CD4-positive, alpha-beta T cell treated with Interleukin-10 for 1 hour (primary cell): ENCODE data around the gene ZDHHC14.
"Not testable (repeated sequence)": the region's sequence is repeated elsewhere in the genome, so short reads cannot be mapped to it uniquely, and the experiment has no call there.

Experiments
- DNase-seq: peaks from one replicate; pipeline ENCODE4 v3.0.0-alpha.2; 2020

The ZDHHC14 gene

GRCh38 chr6:157557559-157557958 is 176.6 kb downstream of the ZDHHC14 start:
- no peak for DNase-seq

DNA sequence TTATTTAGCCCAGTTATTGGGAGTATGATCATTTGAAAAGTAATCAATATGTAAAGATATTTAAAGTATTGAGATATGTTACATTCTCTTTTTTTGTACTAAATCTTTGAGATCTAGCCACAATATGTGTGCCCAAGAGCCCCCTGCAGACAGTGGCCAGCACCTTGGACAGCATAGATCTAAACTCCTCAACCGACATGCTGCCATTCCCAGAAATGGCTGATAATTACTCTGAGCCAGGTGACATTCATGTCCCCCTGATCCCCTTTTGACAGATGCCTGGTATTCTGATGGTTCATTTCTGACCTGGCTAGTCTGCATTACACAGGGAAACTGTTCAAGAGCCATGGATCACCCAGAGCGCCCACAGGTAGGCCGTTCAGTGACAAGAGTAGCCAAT is 177.1 kb downstream of the ZDHHC14 start:
- no peak for DNase-seq

DNA sequence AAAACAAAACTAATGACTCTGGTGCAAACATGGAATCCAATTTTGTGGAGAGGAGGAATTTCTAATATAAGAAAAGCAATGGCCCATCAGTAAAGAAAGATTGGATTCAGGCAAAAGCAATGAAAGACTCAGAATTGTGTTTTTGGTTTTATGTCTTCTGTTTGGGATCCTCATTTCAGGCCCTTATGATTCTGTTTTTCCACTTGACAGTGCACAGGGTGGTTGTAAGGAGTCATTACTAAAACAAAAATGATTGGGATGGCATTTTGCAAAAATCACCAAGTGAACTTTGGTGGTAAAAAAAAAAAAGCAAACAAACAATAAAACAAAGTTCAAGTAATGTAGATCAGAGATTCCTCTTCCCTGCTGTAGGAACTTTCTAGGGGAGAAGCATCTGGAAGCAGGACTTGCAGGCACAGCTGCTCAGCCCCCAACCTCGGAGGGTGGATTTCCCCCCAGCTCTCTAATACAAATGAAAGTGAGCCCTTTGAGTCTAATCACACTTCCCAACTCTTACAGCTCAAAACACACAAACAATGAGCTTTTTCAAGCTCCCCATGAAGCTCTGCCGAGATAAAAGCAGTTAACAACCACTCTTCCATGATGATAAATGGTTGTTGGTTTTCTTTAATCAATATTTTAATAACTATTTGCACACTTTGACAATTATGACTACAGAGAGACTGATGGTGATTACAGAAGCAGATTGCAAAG is 177.7 kb downstream of the ZDHHC14 start:
- no peak for DNase-seq

DNA sequence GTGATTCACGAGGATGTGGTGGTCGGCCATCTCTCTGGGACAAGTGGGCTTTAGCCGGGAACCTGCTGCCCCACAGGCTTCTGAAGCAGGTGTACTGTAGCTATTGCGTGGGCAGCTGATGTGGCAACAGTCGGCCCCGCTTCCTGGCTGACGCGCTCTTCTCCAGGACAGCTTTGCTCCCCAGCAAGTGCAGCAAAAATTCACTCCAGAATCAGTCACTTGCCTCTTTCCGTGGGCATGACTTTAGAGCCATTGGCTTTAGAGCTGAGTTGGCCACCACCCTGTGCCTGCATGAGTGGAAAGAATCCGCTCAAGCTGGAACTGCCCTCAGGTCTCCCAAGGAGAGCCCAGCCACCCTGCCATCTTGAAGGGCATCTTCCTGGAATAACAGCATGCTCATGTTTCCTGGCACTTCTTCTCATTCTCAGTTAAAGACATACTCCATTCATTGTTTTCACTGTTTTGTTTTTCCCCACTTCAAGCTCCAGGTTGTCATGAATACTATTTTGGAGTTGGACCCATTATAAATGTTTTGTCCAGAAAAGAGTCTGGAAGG is 178.3 kb downstream of the ZDHHC14 start:
- DNase-seq = no peak

- DNase-seq = not testable (repeated sequence)
These were observed 179.1 kb downstream of the ZDHHC14 start for GRCh38 chr6:157560063-157560462.

DNA sequence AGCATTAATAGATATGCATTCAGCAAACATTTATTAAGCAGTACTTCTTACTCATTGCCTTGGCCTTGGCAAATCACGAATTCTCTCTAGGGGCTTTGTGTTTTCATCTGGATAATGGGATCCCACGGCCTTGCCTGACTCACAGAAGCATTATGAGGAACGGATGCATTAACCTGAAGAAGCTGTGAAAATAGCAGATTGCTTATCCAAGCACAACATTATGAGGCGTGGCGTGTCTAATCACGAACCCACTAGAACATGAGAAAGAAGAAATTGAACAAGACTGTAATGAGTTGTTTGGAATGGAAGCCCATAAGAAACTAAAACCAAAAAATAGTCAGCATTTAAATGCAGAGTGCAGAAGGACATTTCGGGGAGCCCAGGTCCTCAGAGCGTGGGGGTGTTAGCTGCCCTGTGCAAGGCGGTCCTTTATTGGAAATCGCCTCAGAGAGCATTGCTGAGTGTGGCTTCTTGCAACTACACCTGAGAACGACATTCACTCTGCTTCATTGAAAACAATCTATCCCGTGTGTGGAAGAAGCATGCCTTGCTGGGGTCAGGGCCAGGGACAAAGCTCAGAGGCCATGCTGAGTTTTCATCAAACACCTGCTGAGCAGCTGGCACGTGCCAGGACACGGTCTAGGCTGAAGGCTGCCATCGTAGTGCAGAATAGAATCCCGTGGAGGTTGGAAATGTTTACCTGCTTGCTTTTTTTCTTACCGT is 179.9 kb downstream of the ZDHHC14 start:
- no peak for DNase-seq

DNA sequence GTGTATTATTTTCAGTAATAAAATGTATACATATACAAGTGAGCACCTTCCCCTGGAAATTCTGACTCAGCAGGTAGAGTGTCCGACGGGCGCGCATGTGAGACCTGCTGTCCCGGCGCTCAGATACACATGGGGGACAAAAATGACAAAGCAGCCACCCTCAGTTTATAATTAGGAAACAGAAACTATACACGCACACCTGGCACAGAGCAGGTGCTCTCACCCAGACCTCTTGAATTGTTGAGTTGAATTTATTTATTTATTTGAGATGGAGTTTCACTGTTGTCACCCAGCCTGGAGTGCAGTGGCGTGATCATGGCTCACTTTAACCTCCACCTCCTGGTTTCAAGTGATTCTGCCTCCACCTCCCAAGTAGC is 180.4 kb downstream of the ZDHHC14 start:
- DNase-seq = no peak

DNA sequence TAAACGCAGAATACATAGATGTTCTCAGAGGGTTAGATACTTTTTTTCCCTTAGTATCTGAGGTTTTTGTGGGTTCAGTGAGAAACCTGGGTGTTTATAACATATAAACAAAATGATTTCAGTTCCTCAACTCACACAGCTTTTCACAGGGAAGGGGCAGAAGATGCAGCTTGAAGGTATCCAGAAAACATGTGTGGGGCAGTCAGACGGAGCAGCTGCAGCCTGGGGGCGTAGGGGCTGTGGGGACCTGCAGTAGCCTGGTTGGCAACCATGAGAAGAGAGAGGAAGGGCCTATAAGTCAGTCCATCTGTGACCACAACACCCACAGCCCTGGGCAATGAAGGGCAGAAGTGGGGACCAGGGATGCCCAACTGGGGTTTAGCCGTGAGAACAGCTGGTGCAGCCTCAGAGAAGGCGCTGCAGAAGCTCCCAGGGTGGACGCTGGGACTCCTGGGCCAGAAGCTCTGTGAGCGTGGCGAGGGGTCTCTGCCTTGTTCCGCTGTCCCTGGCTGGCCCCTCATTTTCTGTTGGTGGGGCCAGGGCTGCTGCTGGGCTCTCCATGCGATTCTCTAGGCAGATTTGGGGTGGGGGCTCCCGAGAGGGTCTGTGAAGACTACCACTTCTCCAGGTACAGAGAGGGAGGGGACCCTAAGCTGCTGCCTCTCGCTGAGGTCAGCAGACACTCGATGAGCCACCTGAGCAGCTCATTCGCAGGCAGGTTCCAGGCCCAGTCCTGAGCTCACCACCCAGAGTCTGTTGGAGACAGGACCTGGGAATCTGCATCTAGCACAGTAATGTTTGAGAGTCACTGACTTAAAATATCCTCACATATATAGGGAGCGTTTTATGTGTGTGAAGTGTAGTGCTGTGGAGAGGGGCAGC is 181.2 kb downstream of the ZDHHC14 start:
- no peak for DNase-seq

GRCh38 chr6:157562997-157563396 is 182.0 kb downstream of the ZDHHC14 start:
- DNase-seq = no peak

GRCh38 chr6:157563611-157564284 is 182.8 kb downstream of the ZDHHC14 start:
- no peak for DNase-seq

GRCh38 chr6:157568702-157569101 is 187.7 kb downstream of the ZDHHC14 start:
- DNase-seq = no peak

- no peak for DNase-seq
These were observed 188.6 kb downstream of the ZDHHC14 start for GRCh38 chr6:157569543-157569942.

DNA sequence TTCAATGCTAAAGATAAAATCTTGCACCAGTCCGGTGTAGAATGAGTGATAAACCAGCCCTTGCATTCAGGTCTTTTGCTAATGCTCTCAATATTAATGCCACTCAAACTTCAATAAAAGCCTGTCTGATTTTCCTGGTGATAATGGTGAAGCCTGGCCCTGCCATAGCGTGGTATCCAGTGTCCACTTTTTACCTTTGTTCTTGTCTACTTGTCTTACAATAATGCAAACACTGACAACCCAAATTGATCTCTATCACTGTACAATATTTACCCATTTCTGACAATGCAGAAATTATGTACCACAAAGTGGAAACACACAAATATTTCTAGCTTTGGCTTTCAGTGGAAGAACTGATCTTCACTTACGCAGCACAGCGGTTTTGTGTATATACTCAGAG is 189.1 kb downstream of the ZDHHC14 start:
- no peak for DNase-seq

DNA sequence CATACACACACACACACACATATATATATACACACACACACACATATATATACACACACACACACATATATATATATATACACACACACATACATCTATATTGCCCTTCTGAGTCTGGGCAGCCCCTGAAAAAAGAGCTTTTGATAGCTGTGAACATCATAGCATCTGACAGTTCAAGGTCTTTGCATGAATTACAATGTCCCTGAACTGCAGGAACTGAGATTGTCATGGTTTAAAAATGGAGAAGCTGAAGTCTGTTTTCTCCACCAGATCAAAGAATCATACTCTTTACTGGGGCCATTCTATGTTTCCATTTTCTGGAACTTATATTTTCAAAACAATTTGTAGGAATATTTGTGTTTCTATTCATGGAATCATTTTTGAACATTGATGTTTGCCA is 189.8 kb downstream of the ZDHHC14 start:
- DNase-seq = no peak

DNA sequence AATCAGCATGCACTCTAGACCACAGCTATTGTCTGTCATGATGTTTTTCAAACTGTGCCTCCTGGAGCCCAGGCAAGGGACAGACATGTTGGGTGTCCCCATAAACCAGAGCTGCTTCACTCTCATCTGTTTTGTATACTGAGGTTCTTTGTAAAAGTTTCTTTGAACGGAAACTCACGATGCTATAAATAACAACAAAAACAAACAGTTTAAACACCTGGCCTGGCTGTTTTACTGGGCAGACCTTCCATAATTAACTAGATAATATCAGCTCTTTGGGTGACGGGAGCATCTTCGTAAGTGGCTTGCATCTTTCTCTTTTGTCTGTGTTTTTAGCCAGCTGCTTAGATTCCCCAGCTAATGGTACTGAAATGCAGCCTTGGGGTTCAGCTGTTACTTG is 190.3 kb downstream of the ZDHHC14 start:
- no peak for DNase-seq

GRCh38 chr6:157571950-157572349 is 191.0 kb downstream of the ZDHHC14 start:
- DNase-seq = no peak

DNA sequence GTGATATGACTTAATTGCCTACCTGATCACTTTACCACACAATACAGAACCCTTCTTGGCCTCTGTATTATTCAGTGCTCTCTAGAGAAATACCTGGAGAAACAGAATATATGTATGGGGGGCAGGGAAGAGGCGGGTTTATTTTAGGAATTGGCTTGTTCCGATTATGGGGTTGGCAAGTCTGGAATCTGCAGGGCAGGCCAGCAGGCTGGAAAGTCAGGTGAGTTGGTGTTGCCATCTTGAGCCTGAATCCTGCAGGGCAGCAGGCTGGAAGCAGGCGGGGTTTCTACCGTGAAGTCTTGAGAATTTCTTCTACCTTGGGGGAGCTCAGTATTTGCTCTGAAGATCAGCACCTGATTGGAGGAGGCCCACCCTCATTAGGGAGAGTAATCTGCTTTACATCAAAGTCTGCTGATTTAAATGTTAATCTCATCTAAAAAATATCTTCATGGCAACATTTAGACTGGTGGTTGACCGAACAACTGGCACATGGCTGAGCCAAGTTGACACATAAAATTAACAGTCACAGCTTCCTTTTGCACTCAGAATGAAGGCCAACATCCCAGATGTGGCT is 193.9 kb downstream of the ZDHHC14 start:
- no peak for DNase-seq

- no peak for DNase-seq
These were observed 194.6 kb downstream of the ZDHHC14 start for GRCh38 chr6:157575436-157576145.

- DNase-seq = not testable (repeated sequence)
These were observed 196.0 kb downstream of the ZDHHC14 start for GRCh38 chr6:157576991-157577390.

DNA sequence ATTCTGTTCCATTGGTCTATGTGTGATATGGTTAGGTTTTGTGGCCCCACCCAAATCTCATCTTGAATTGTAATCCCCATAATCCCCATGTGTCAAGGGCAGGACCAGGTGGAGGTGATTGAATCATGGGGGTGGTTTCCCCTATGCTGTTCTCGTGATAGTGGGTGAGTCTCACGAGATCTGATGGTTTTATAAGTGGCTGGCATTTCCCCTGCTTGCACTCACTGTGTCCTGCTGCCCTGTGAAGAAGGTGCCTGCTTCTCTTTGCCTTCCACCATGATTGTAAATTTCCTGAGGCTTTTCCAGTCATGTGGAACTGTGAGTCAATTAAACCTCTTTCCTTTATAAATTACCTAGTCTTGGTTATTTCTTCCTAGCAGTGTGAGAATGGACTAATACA is 197.5 kb downstream of the ZDHHC14 start:
- not testable (repeated sequence) for DNase-seq

DNA sequence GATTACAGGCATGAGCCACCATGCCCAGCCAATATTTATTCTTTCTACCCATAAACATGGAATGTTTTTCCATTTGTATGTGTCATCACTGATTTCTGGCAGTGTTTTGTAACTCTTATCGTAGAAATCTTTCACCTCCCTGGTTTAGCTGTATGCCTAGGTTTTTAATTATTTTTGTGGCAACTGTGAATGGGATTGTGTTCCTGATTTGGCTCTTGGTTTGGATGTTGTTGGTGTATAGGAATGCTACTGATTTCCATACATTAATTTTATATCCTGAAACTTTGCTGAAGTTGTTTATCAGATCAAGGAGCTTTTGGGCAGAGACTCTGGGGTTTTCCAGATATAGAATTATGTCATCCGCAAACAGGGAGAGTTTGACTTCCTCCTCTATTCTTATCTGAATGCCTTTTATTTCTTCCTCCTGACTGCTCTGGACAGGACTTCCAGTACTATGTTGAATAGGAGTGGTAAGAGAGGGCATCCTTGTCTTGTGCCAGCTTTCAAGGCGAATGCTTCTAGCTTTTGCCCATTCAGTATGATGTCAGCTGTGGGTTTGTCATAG is 198.6 kb downstream of the ZDHHC14 start:
- DNase-seq = no peak
